T-helper 1 cell (primary cell): Measurements from ENCODE around the gene CRACR2A.

Experiments
- DNase-seq, 5 donors: peaks; one replicate each; pipeline ENCODE4 v3.0.0-alpha.2; 2012 to 2020

CRACR2A gene

DNA sequence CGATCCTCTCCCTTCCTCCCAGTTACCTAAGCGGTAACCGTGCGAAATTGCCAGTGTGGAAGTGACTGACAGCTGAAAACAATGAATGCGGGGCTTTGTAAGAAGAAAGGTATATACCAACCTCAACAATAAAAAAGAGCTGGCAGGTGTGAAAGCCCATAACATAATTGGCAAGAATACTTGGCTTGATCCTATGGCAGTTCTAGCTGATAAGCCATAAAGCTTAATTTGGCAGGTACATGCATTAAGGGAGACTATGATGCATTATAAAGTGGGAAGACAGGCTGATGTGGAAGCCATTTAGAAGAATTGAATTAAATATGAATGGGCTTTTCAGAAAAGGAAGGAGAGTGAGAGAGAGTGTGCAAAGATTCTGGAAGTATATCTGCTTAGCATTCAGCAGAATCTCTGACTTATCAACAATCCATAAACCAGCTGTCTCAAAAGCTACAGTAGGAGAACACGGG, 71.3 kb downstream of the CRACR2A start:
- no peak for DNase-seq

GRCh38 chr12:3680919-3681594, 71.9 kb downstream of the CRACR2A start:
- no peak for DNase-seq

- DNase-seq, result no peak
These were observed 73.1 kb downstream of the CRACR2A start for GRCh38 chr12:3679831-3680230.

DNA sequence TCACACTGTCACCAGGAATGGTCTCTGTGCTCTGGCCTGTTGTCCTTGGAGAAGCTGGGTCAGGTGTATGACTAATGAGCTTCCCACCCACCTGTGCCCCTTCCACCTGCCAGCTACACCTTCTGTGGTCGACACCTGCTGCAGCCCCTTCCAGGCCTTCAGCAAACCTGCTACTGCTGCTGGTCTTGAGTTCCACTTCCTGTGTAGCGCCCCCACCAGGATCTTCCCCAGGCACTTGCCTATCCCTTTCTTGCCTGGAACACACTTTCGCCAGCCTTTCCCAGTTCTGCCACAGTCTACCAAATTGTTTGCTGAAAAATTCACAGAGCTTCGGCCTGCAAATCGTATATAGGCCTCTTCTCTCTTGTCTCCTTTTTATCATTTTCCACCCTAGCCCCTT, 75.3 kb downstream of the CRACR2A start:
- DNase-seq, result no peak

DNA sequence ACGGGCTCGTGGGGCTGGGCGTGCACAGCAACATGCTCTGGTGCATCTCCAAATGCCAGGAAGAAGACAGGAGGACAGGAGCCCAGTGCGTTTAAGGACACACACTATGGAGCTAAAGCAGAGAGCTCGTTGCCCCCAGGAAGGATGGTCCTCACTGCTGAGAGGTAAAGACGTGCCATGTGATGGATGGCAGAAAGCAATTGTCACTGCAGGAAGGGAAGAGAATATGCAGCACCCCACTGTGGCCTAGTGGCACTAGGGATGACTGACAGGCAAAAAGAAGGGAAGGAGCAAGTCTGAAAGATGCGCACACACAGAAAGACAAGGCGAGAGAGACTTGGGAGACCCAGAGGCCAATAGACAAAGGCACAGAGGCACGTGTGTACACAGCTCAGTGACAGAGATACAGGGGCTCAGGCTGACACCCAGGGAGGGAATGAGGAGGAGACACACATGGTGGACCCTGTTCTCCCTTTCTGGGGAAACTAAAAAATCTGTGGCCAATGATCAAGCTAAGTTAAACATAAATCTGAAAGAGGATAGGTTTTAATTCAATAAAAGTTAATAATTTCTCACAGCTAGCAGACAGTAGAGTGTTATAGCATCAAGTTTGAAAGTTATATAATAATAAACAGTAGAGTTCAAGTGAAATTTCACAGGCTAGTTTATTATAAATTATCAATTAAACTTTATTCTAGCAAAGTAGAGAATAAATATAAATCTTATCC, 78.8 kb downstream of the CRACR2A start:
- no peak for DNase-seq

- DNase-seq, result no peak
These were observed 80.8 kb downstream of the CRACR2A start for GRCh38 chr12:3672113-3672509.

GRCh38 chr12:3671330-3672112, 81.4 kb downstream of the CRACR2A start:
- DNase-seq, result no peak

- no peak for DNase-seq
These were observed 82.8 kb downstream of the CRACR2A start for GRCh38 chr12:3670083-3670620.

GRCh38 chr12:3669594-3669993, 83.3 kb downstream of the CRACR2A start:
- DNase-seq, result no peak

- no peak for DNase-seq
These were observed 84.3 kb downstream of the CRACR2A start for GRCh38 chr12:3668479-3669165.

GRCh38 chr12:3667485-3667884, 85.4 kb downstream of the CRACR2A start:
- DNase-seq, result no peak

GRCh38 chr12:3666441-3666840, 86.5 kb downstream of the CRACR2A start:
- DNase-seq, result no peak

DNA sequence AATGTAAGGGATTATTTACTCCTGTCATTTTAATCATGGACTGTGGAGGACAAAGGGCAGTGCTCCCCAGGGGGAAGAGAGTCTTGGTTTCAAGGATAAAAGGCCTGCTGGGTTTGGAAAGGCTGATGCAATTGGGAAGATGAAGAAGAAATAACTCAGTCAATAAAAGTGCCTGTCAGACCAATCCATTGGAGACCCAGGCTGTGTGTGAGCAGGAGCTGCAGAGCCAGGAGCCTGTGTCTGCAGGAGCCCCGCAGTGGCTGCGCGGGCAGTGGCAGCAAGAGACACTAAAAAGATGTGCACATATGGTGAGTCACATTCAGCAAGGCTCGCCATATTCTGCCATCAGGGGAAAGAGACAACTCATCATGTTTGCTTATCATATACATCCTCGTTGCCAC, 90.4 kb downstream of the CRACR2A start:
- DNase-seq, result no peak

- DNase-seq, result no peak
These were observed 91.9 kb downstream of the CRACR2A start for GRCh38 chr12:3661028-3661427.

DNA sequence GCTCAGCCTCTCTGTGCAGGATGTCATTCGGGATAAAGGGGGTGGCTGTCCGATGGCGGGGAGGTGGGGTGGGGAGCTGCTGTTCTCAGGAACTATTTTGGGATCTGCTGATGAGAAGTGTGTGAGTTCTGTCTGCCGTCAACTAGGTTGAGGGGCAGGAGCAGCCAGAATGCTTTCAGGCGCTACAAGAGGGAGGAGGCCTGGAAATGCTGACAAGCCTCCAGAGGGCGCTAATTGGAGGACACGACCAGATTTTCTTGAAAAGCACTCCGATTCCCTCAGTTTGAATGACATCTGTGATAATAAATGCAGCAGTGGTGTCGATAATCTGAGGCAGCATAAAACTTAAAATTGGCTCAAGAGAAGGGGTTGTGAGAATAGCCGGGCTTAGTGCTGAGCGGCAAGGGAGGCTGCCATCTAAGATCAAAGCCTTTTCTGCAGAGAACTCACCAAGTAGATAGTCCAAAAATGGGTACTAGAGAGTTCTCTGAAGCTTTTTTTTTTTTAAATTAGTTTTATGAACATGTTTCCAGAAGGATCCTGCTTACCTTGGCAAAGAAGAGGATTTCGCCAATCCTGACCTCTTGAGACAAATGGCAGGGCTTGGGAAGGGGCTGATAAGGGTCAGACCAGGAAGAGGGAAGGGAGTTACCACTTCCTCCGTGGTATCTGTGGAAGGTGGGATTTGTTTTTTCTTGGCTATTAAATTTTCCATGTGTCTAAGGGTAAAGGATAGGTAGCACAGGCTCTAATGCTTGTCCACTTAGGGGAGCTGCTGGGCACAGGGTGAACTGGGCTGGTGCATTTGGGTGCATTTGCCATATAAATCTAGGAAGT, 94.4 kb downstream of the CRACR2A start:
- peak in 2 of 5 donors; percentile 15 to 17 for DNase-seq

GRCh38 chr12:3656946-3657622, 95.8 kb downstream of the CRACR2A start:
- no peak for DNase-seq

- peak in 1 of 5 donors; percentile 23 for DNase-seq
These were observed 97.5 kb downstream of the CRACR2A start for GRCh38 chr12:3655328-3655900.

GRCh38 chr12:3651585-3652424, 101.1 kb downstream of the CRACR2A start:
- no peak for DNase-seq

- DNase-seq, result no peak
These were observed 105.4 kb downstream of the CRACR2A start for GRCh38 chr12:3647504-3647903.
